DMS53 treated with DMSO at 0.1 percent for 48 hours (cell line): ENCODE results near the gene APCDD1L.
"Not testable (repeated sequence)": the region's sequence is repeated elsewhere in the genome, so short reads cannot be mapped to it uniquely, and the experiment has no call there.

Experiments
- DNase-seq: peaks from one replicate; lab custom pipeline; 2025; ENCODE audit not compliant: unreplicated experiment; lab: John Stamatoyannopoulos, UW

The APCDD1L gene

GRCh38 chr20:58446960-58447265 lies 68.3 kb downstream of the APCDD1L start:
- no peak for DNase-seq

- DNase-seq: no peak
Measured at GRCh38 chr20:58446264-58446959, 68.8 kb downstream of the APCDD1L start.

GRCh38 chr20:58444746-58445255 lies 70.4 kb downstream of the APCDD1L start:
- no peak for DNase-seq

GRCh38 chr20:58441723-58442122 lies 73.5 kb downstream of the APCDD1L start:
- DNase-seq: no peak

GRCh38 chr20:58440021-58440767 lies 75.0 kb downstream of the APCDD1L start:
- no peak for DNase-seq

- no peak for DNase-seq
Measured at GRCh38 chr20:58438970-58439808, 76.0 kb downstream of the APCDD1L start.

- DNase-seq: peak; percentile 48
Measured at GRCh38 chr20:58436868-58437645, 78.1 kb downstream of the APCDD1L start.

GRCh38 chr20:58435237-58435636 lies 80.0 kb downstream of the APCDD1L start:
- DNase-seq: no peak

GRCh38 chr20:58434326-58434725 lies 80.9 kb downstream of the APCDD1L start:
- DNase-seq: no peak

- DNase-seq: no peak
Measured at GRCh38 chr20:58433759-58434158, 81.4 kb downstream of the APCDD1L start.

GRCh38 chr20:58433029-58433647 lies 82.1 kb downstream of the APCDD1L start:
- DNase-seq: no peak

GRCh38 chr20:58432186-58432954 lies 82.8 kb downstream of the APCDD1L start:
- no peak for DNase-seq

GRCh38 chr20:58431134-58431533 lies 84.1 kb downstream of the APCDD1L start:
- DNase-seq: no peak

GRCh38 chr20:58429303-58429702 lies 85.9 kb downstream of the APCDD1L start:
- no peak for DNase-seq

GRCh38 chr20:58428364-58428763 lies 86.8 kb downstream of the APCDD1L start:
- DNase-seq: no peak

- not testable (repeated sequence) for DNase-seq
Measured at GRCh38 chr20:58427571-58427970, 87.6 kb downstream of the APCDD1L start.

GRCh38 chr20:58424218-58424969 lies 90.8 kb downstream of the APCDD1L start:
- DNase-seq: no peak

GRCh38 chr20:58421497-58421850 lies 93.7 kb downstream of the APCDD1L start:
- DNase-seq: no peak
